GM18868 (cell line): ENCODE data around the gene MMP19.
"Not testable (repeated sequence)": the region's sequence is repeated elsewhere in the genome, so short reads cannot be mapped to it uniquely, and the experiment has no call there.

ENCODE experiments used
- ATAC-seq: cut with Tn5 transposase; IDR thresholded peaks from one replicate; pipeline ENCODE4 v1.9.1; 2021; ENCODE audit warnings: mild to moderate bottlenecking, moderate library complexity; ENCODE audit not compliant: unreplicated experiment

The MMP19 gene

GRCh38 chr12:55845361-55845760, 2.6 kb upstream of the MMP19 start:
- no peak for ATAC-seq

- no peak for ATAC-seq
Observed at GRCh38 chr12:55844961-55845360, 2.2 kb upstream of the MMP19 start.

GRCh38 chr12:55843431-55843830, 695 bp upstream of the MMP19 start:
- no peak for ATAC-seq

GRCh38 chr12:55840581-55841351, 2.0 kb downstream of the MMP19 start:
- no peak for ATAC-seq

GRCh38 chr12:55839345-55840140, 3.2 kb downstream of the MMP19 start:
- no peak for ATAC-seq

- no peak for ATAC-seq
Observed at GRCh38 chr12:55838361-55838760, 4.4 kb downstream of the MMP19 start.

- ATAC-seq, result not testable (repeated sequence)
Observed at GRCh38 chr12:55834400-55834799, 8.3 kb downstream of the MMP19 start.

- ATAC-seq, result no peak
Observed at GRCh38 chr12:55833056-55833455, 9.7 kb downstream of the MMP19 start.

GRCh38 chr12:55831447-55831815, 11.3 kb downstream of the MMP19 start:
- no peak for ATAC-seq

- no peak for ATAC-seq
Observed at GRCh38 chr12:55830601-55831446, 11.9 kb downstream of the MMP19 start.

- peak; percentile 22 for ATAC-seq
Observed at GRCh38 chr12:55829967-55830600, 12.7 kb downstream of the MMP19 start.

GRCh38 chr12:55828357-55828756, 14.4 kb downstream of the MMP19 start:
- ATAC-seq, result no peak

- ATAC-seq, result no peak
Observed at GRCh38 chr12:55827806-55828205, 14.9 kb downstream of the MMP19 start.

GRCh38 chr12:55824726-55825125, 18.0 kb downstream of the MMP19 start:
- no peak for ATAC-seq

- ATAC-seq, result no peak
Observed at GRCh38 chr12:55823419-55823818, 19.3 kb downstream of the MMP19 start.

GRCh38 chr12:55822228-55822627, 20.5 kb downstream of the MMP19 start:
- no peak for ATAC-seq

GRCh38 chr12:55820679-55821078, 22.1 kb downstream of the MMP19 start:
- ATAC-seq, result no peak

GRCh38 chr12:55818886-55819285, 23.9 kb downstream of the MMP19 start:
- no peak for ATAC-seq

GRCh38 chr12:55818140-55818728, 24.5 kb downstream of the MMP19 start:
- ATAC-seq, result peak; percentile 27

- ATAC-seq, result peak; percentile 97
Observed at GRCh38 chr12:55817345-55818139, 25.2 kb downstream of the MMP19 start, which contains the start of the genes ORMDL2 and SARNP. TSS of gene ORMDL2 (plus strand) at chr12:55818041. CDS start at chr12:55819000, 959 bp downstream. TSS of gene SARNP (minus strand) at chr12:55817724. CDS start at chr12:55817701, 23 bp downstream.
